Stimulated activated CD4-positive, alpha-beta T cell treated with anti-CD3 and anti-CD28 coated beads, Interleukin-2, amount 100 ng/mL, for 24 hours (primary cell): ENCODE data around the gene NHLH2.
A peak's percentile ranks its signal among the peaks of the same experiment; 100 is the strongest.

ENCODE experiments used
- DNase-seq, 2 donors: peaks; one replicate each; pipeline ENCODE4 v3.0.0-alpha.2; 2020

Gene NHLH2

GRCh38 chr1:115837740-115838421, 3.0 kb downstream of the NHLH2 start:
- DNase-seq: peak in 1 of 2 donors; percentile 5

GRCh38 chr1:115837341-115837739, 3.6 kb downstream of the NHLH2 start:
- DNase-seq: no peak

GRCh38 chr1:115833856-115834255, 7.1 kb downstream of the NHLH2 start:
- DNase-seq: no peak

DNA sequence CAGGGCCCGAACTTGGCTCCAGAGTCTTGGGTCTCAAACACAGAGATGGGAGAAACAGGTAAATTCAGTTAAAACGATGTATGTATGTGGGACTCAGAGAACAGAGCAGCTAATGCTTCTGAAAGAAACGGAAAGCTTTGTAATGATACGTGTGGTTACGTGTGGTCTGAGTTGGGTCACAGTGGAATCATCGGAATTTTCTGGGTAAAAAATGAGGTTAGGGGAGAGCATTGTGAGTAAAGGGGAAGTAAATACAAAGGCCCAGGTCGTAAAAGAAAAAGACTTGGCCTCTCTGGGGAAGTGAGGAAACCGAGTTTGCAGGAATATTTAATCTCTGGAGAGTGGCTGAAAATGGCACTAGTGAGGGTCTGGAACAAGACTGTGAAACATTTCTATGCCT, 8.3 kb downstream of the NHLH2 start:
- DNase-seq: no peak

- DNase-seq: no peak
Measured at GRCh38 chr1:115830963-115831362, 10.0 kb downstream of the NHLH2 start.

DNA sequence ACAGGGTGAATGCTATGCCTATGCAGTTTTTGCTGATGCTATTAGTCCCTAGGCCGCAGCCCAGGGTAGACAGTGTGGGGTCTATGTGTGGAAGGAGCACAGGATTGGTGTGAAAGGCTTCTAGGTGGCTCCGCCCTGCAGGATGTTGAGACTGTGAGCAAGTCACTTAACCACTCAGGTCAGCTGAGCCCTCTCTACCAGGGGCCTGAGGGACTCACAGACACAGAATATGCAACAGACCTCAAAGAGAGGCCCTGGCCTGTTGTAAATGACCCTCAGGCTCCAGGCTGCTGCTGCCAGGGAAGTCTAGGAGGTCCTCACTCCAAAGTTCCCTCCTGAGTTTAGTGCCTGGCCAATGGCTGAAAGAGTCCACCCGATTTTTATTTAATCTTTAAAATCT, 11.0 kb downstream of the NHLH2 start:
- no peak for DNase-seq

- no peak for DNase-seq
Measured at GRCh38 chr1:115829023-115829674, 11.8 kb downstream of the NHLH2 start.

- peak in 1 of 2 donors; percentile 22 for DNase-seq
Measured at GRCh38 chr1:115828101-115829022, 12.6 kb downstream of the NHLH2 start.

GRCh38 chr1:115827452-115828044, 13.4 kb downstream of the NHLH2 start:
- DNase-seq: no peak

DNA sequence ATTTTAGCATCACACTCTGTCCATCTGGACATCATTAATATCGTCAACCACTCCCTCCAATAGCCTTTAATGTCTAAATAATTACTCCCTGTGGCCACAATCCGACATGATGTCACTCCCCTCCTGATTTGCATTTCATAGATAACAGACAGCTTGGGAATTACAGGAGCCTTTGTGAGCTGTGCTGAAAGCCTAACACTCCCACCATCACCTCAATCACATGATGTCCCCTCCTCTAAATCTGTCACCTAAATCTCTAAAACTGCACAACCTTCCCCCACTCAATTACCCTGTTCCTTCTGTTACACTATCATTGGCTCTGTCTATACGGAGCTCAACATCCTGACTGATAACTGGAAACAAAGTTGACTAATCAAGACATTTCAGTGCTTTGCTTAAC, 14.3 kb downstream of the NHLH2 start:
- DNase-seq: no peak

DNA sequence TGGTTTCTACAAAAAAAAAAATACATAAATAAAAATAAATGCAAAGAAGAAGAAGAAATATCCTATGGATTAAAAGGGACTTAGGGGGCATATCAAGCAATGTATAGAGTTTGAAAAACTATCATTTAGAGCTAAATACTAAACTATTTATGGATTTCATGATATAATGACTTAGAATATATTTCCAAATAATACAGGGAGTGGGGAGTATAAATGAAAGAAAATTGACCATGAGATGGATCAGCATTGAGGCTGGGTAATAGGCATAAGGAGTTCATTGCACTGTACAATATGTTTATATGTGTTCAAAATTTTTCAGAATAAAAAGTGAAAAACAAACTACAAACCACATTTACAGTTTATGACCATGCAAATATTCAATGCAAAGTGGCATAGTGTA, 18.8 kb downstream of the NHLH2 start:
- no peak for DNase-seq

DNA sequence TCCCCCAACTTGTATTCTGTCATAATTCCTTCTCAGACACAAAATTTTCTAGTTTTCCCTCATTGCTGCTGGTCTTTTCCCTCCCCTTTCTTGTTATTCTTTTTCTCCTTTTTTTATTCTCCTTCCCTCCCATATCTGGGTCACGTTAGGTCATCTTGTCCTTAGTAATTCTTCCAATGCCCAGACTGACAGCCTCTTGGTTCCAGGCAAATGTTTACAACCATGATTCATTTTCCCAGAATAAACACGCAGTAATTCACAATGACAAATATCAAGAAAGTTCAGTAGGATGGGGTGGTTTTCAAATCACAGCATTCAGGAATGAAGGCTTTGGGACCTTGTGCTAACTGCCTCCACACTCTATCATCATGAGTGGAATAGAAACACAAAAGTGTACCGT, 25.2 kb downstream of the NHLH2 start:
- DNase-seq: no peak

- no peak for DNase-seq
Measured at GRCh38 chr1:115814685-115815398, 26.1 kb downstream of the NHLH2 start.

DNA sequence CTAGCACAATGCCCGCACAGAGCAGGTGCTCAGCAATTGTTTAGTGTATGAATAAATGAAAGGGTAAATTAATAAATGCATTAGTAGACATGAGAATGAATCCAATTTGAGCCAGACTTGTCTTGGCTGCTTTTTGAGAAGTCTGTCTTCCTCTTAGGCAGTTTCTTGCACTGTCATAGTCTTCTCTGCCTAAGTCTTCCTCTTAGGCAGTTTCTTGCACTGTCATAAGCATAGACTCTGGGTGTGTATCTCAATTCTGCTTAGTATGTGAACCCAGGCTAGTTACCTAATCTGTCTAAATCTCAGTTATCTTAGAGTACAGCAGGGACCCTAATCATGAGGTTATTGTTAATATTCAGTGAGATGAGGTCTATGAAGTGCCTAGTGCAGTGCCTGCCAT, 27.2 kb downstream of the NHLH2 start:
- no peak for DNase-seq

- DNase-seq: no peak
Measured at GRCh38 chr1:115811140-115811828, 29.6 kb downstream of the NHLH2 start.

- no peak for DNase-seq
Measured at GRCh38 chr1:115810609-115811008, 30.3 kb downstream of the NHLH2 start.

GRCh38 chr1:115809847-115810246, 31.1 kb downstream of the NHLH2 start:
- no peak for DNase-seq

DNA sequence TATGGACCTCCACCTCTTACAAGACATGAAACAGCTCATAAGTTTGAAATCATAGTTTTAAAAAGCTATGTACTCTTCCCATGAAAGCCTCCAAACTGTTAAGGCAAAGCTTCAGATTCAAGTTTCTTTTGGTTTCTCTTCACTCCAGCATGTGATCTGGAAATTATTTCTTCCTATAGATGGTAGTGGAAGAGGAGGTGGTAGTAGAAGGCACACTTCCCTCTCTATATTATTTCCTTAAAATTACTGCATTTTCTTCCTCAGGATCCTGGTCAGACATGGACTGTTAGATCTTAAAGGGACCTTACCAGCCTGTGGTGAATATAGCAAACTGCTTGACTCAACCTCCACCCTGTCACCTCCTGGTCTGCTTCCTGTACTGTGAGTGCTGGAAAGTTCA, 31.9 kb downstream of the NHLH2 start:
- DNase-seq: no peak

DNA sequence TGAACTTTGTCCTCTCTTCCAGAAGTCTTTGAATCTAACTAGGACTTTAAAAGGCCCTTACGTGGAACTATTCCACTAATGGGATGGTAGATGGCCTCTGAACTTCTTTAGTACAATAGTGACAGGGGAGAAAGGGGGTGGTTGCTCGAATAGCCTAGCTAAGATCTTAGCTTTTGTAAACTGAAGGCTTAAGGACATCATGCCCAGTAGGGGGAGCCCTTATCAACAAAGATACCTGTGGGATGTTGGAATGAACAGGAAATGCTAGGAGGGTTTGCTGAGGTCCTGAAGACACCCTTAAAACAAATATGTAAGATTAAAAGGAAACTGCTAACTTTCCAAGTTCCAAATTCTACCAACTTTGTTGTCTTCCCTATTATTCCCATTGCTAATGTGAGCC, 33.2 kb downstream of the NHLH2 start:
- DNase-seq: peak; percentile 26 to 41

- DNase-seq: no peak
Measured at GRCh38 chr1:115805597-115805996, 35.3 kb downstream of the NHLH2 start.

- DNase-seq: no peak
Measured at GRCh38 chr1:115802416-115802815, 38.5 kb downstream of the NHLH2 start.

DNA sequence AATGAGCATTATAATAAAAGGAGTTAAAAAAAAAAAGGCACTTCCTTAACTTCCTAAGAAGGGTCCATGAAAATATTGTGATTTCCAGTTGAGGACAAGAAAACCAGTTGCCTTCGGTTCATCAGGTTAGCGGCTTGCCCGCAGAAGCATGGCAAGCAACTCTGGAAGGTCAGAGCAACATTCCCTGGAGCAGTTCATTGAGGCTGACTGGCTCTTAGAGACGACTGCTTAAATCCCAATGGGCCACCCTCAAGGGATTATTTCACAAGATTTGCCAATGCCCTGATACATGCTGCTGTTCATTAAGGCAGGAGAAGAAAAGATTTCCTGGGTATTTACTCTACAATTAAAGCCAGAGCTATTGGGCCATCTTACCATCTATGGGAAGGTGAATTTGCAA, 43.4 kb downstream of the NHLH2 start:
- DNase-seq: no peak
